ENCODE data around the gene ICAM4.
"Not testable (repeated sequence)": the region's sequence is repeated elsewhere in the genome, so short reads cannot be mapped to it uniquely, and the experiment has no call there.

The ICAM4 gene

GRCh38 chr19:10269333-10270179 lies 17.2 kb upstream of the ICAM4 start:
- peak; percentile 81 for DNase-seq (ENCODE audit: low read depth)

- no peak for DNase-seq (ENCODE audit: low read depth)
Measured at GRCh38 chr19:10270180-10270615, 16.6 kb upstream of the ICAM4 start.

GRCh38 chr19:10270616-10271394 lies 15.9 kb upstream of the ICAM4 start, which contains the start of gene ICAM1:
TSS of gene ICAM1 (plus strand) at chr19:10271120. CDS start at chr19:10271160, 40 bp downstream.
- DNase-seq (ENCODE audit: low read depth) = peak; percentile 62

- no peak for DNase-seq (ENCODE audit: low read depth)
Measured at GRCh38 chr19:10271543-10272086, 15.1 kb upstream of the ICAM4 start.

- no peak for DNase-seq (ENCODE audit: low read depth)
Measured at GRCh38 chr19:10274589-10274988, 12.2 kb upstream of the ICAM4 start.

GRCh38 chr19:10277795-10278589 lies 8.8 kb upstream of the ICAM4 start:
- no peak for DNase-seq (ENCODE audit: low read depth)

- DNase-seq (ENCODE audit: low read depth) = no peak
Measured at GRCh38 chr19:10278935-10279334, 7.8 kb upstream of the ICAM4 start.

- DNase-seq (ENCODE audit: low read depth) = no peak
Measured at GRCh38 chr19:10279737-10280442, 6.9 kb upstream of the ICAM4 start.

- not testable (repeated sequence) for DNase-seq (ENCODE audit: low read depth)
Measured at GRCh38 chr19:10282043-10282442, 4.7 kb upstream of the ICAM4 start.

- no peak for DNase-seq (ENCODE audit: low read depth)
Measured at GRCh38 chr19:10283301-10284064, 3.3 kb upstream of the ICAM4 start.

GRCh38 chr19:10284065-10284959 lies 2.4 kb upstream of the ICAM4 start:
- DNase-seq (ENCODE audit: low read depth) = no peak

GRCh38 chr19:10284960-10285278 lies 1.8 kb upstream of the ICAM4 start:
- no peak for DNase-seq (ENCODE audit: low read depth)

- no peak for DNase-seq (ENCODE audit: low read depth)
Measured at GRCh38 chr19:10285393-10285792, 1.4 kb upstream of the ICAM4 start.

- DNase-seq (ENCODE audit: low read depth) = no peak
Measured at GRCh38 chr19:10288662-10289166, 2.0 kb downstream of the ICAM4 start.

- DNase-seq (ENCODE audit: low read depth) = peak; percentile 65
Measured at GRCh38 chr19:10289167-10289835, 2.5 kb downstream of the ICAM4 start.

GRCh38 chr19:10289836-10290356 lies 3.1 kb downstream of the ICAM4 start, which contains the start of gene ICAM5:
TSS of gene ICAM5 (plus strand) at chr19:10289952. CDS start at chr19:10290044, 92 bp downstream.
- no peak for DNase-seq (ENCODE audit: low read depth)

- DNase-seq (ENCODE audit: low read depth) = no peak
Measured at GRCh38 chr19:10290357-10290875, 3.7 kb downstream of the ICAM4 start.

GRCh38 chr19:10290876-10291553 lies 4.3 kb downstream of the ICAM4 start:
- DNase-seq (ENCODE audit: low read depth) = no peak

All from activated T-cell treated with anti-CD3 and anti-CD28 coated beads for 24 hours (primary cell).